Urinary bladder (tissue), 4 donors: ENCODE results near the gene KEL. TPM values are rescaled to one million over a fixed set of nuclear protein-coding genes. Genes with fewer than 3 reads are reported as not detected.

Experiments used
- DNase-seq: peaks from one replicate; pipeline ENCODE4 v3.0.0-alpha.2; 2015; ENCODE audit errors: extremely low spot score
- H3K27ac ChIP-seq: one replicate; pipeline ENCODE4 v1.5.1; 2013; ENCODE audit warnings: low read depth, mild to moderate bottlenecking, moderate library complexity
- H3K36me3 ChIP-seq: one replicate; pipeline ENCODE4 v1.6.1; 2013; ENCODE audit warnings: mild to moderate bottlenecking, moderate library complexity; ENCODE audit not compliant: insufficient read depth
- H3K4me1 ChIP-seq: one replicate; pipeline ENCODE4 v1.6.1; 2013; ENCODE audit warnings: mild to moderate bottlenecking, moderate library complexity; ENCODE audit not compliant: insufficient read depth
- H3K4me3 ChIP-seq: one replicate; pipeline ENCODE4 v1.5.1; 2013; ENCODE audit warnings: low read depth, low read length
- WGBS: extraction: QIAGEN DNeasy Blood & Tissue Kit; methylation state at CpG from one replicate; pipeline ENCODE4 v1.1.7; 2013; 5-methylcytosine and 5-hydroxymethylcytosine counted together
- polyA plus RNA-seq: library from polyadenylated mRNA; stranded (reverse); fragments of 200-250 nt; gene quantifications from one replicate; pipeline ENCODE4 v1.2.3, GENCODE V29; 2013
- total RNA-seq: library from RNA; depleted of rRNA; stranded (reverse); fragments of >200 nt; gene quantifications from one replicate; pipeline ENCODE4 v1.2.3, GENCODE V29; 2014
- donor health status: healthy with polysubstance abuse.
- donor health status: healthy.

Gene KEL
- total and polyA plus RNA-seq, 2 donors: 0.16 to 0.18 TPM

- H3K4me3 ChIP-seq: no peak overlapping the region
- WGBS: 68% methylated on average over 12 of the region's 12 CpGs
- no peak overlapping the region for H3K27ac ChIP-seq
- no peaks in the 10 kb centered on the region for H3K36me3 ChIP-seq
- no peaks in the 10 kb centered on the region for H3K4me1 ChIP-seq
- DNase-seq: no peak
These were observed 67.8 kb downstream of the KEL start for GRCh38 chr7:142894112-142894984.

GRCh38 chr7:142892951-142893350, 69.2 kb downstream of the KEL start:
- Histone ChIP-seq H3K4me1 (no peaks in the 10 kb centered on the region), H3K4me3 (no peak overlapping the region), H3K36me3 (no peaks in the 10 kb centered on the region), H3K27ac (no peak overlapping the region)
- no peak for DNase-seq
- WGBS: 90% methylated on average over 5 of the region's 5 CpGs

- H3K4me1 ChIP-seq: no peaks in the 10 kb centered on the region
- H3K36me3 ChIP-seq: no peaks in the 10 kb centered on the region
- no peak overlapping the region for H3K27ac ChIP-seq
- no peak overlapping the region for H3K4me3 ChIP-seq
- WGBS: 85% methylated on average over 10 of the region's 10 CpGs
- DNase-seq: no peak
These were observed 70.6 kb downstream of the KEL start for GRCh38 chr7:142891490-142892082.

Other genes starting within 250 kb of the KEL start
- gene PRSS1, start 212.9 kb downstream of the KEL start, total RNA-seq: not detected
- gene PRSS1, start 212.9 kb downstream of the KEL start, polyA plus RNA-seq: 3.0 TPM
- gene PRSS2, start 191.4 kb downstream of the KEL start, total RNA-seq: not detected
- 3.2 TPM for gene PRSS2, start 191.4 kb downstream of the KEL start, polyA plus RNA-seq
- 10.8 TPM for gene EPHB6, start 107.3 kb downstream of the KEL start, total RNA-seq
- 23.4 TPM for gene EPHB6, start 107.3 kb downstream of the KEL start, polyA plus RNA-seq
- gene TRPV6, start 76.6 kb downstream of the KEL start, total RNA-seq: 0.74 TPM
- gene TRPV6, start 76.6 kb downstream of the KEL start, polyA plus RNA-seq: 0.32 TPM
- 0.26 TPM for gene TRPV5, start 28.6 kb downstream of the KEL start, total RNA-seq
- not detected for gene TRPV5, start 28.6 kb downstream of the KEL start, polyA plus RNA-seq
- gene LLCFC1, start 22.9 kb downstream of the KEL start, total RNA-seq: not detected
- gene LLCFC1, start 22.9 kb downstream of the KEL start, polyA plus RNA-seq: not detected
- gene OR9A2, start 64.8 kb upstream of the KEL start, total RNA-seq: 1.1 TPM
- not detected for gene OR9A2, start 64.8 kb upstream of the KEL start, polyA plus RNA-seq
- not detected for gene OR6V1, start 90.0 kb upstream of the KEL start, total RNA-seq
- not detected for gene OR6V1, start 90.0 kb upstream of the KEL start, polyA plus RNA-seq
- not detected for gene PIP, start 169.7 kb upstream of the KEL start, total RNA-seq
- gene PIP, start 169.7 kb upstream of the KEL start, polyA plus RNA-seq: not detected
- gene TAS2R39, start 221.1 kb upstream of the KEL start, total RNA-seq: not detected
- not detected for gene TAS2R39, start 221.1 kb upstream of the KEL start, polyA plus RNA-seq